ENCODE measurements around the gene KIRREL3. TPM values are rescaled to one million over a fixed set of nuclear protein-coding genes. Genes with fewer than 3 reads are reported as not detected.
"Not testable (repeated sequence)": the region's sequence is repeated elsewhere in the genome, so short reads cannot be mapped to it uniquely, and the experiment has no call there.

The KIRREL3 gene
- total and polyA plus RNA-seq, 5 donors from 2014 or later = not detected

GRCh38 chr11:126380909-126381308, 619.7 kb downstream of the KIRREL3 start:
- Mint-ChIP-seq H3K9me3 (no peaks in the 10 kb centered on the region), H3K4me1 (no peaks in the 10 kb centered on the region), H3K36me3 (no peaks in the 10 kb centered on the region), H3K4me3 (no peak overlapping the region), H3K27ac (no peak overlapping the region), H3K27me3 (no peaks in the 10 kb centered on the region)
- H3K4me3 ChIP-seq (ENCODE audit: low read depth, low read length) = no peak overlapping the region
- H3K9me3 ChIP-seq (ENCODE audit: control insufficient read depth in 2 of 2, low read length in 2 of 2) = no peaks in the 10 kb centered on the region
- no peaks in the 10 kb centered on the region for H3K27me3 ChIP-seq (ENCODE audit: control insufficient read depth, insufficient read depth, low read length)
- DNase-seq (no peak), ATAC-seq (ENCODE audit: low read depth in 2 of 2) (no peak)
- H3K27ac ChIP-seq (ENCODE audit: insufficient read depth, low read length, poor library complexity, severe bottlenecking) = no peak overlapping the region
- no peaks in the 10 kb centered on the region for H3K4me1 ChIP-seq (ENCODE audit: control insufficient read depth, insufficient read depth, low read length, poor library complexity, severe bottlenecking)
- H3K36me3 ChIP-seq (ENCODE audit: control insufficient read depth, insufficient read depth, low read length) = no peaks in the 10 kb centered on the region

- no peak for DNase-seq
Observed at GRCh38 chr11:126378763-126379162, 621.8 kb downstream of the KIRREL3 start.

GRCh38 chr11:126375726-126376125, 624.8 kb downstream of the KIRREL3 start:
- no peaks in the 10 kb centered on the region for H3K9me3 Mint-ChIP-seq

More at GRCh38 chr11:126378763-126379162, 621.8 kb downstream of the KIRREL3 start:
- Mint-ChIP-seq H3K27me3 (no peaks in the 10 kb centered on the region), H3K9me3 (no peaks in the 10 kb centered on the region), H3K36me3 (no peaks in the 10 kb centered on the region), H3K27ac (no peak overlapping the region), H3K4me1 (no peaks in the 10 kb centered on the region), H3K4me3 (no peak overlapping the region)
- Histone ChIP-seq H3K27ac (ENCODE audit: insufficient read depth, low read length, poor library complexity, severe bottlenecking) (no peak overlapping the region), H3K4me1 (ENCODE audit: control insufficient read depth, insufficient read depth, low read length, poor library complexity, severe bottlenecking) (no peaks in the 10 kb centered on the region), H3K9me3 (ENCODE audit: control insufficient read depth in 2 of 2, low read length in 2 of 2) (no peaks in the 10 kb centered on the region), H3K4me3 (ENCODE audit: low read depth, low read length) (no peak overlapping the region), H3K36me3 (ENCODE audit: control insufficient read depth, insufficient read depth, low read length) (no peaks in the 10 kb centered on the region), H3K27me3 (ENCODE audit: control insufficient read depth, insufficient read depth, low read length) (no peaks in the 10 kb centered on the region)
- no peak for ATAC-seq (ENCODE audit: low read depth in 2 of 2)

DNA sequence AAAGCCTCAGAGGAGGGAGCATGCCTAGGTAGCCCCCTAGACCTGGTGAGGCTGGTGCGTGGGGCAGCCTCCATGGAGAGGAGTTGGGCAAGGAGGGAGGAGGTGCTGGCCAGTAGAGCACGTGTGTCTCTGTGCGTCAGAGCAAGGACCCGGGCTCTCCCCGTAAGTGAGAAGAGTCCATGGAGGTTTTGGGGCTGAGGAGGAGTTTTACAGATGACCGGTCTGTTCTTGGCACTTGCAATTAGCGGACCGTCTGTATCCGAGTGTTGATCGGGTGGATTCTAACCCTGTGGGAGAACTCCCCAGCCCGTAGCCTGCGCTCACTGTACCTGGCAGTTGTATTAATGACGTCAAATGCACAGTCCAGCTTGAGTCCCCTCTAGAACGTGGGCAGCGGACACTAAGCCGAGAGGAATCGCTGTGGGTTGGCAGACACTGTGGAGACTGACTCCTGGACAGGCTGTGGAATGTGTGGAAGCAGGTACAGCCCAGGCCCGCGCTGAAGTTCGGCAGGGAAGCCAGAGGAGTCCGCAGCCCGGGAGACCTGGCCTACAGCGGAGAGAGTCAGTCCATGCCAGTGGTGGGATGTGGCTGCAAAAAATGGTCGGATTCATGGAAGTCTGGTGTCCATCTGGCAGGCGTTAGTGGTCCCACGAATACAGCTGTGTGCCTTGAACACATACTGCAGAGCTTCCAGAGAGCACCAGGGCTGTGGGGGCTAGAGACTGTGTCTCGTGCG, 625.8 kb downstream of the KIRREL3 start:
- H3K4me1 Mint-ChIP-seq; H3K9me3 Mint-ChIP-seq; DNase-seq; H3K27ac ChIP-seq (ENCODE audit: insufficient read depth, low read length, poor library complexity, severe bottlenecking); H3K4me3 ChIP-seq (ENCODE audit: low read depth, low read length); H3K27me3 Mint-ChIP-seq; H3K9me3 ChIP-seq (ENCODE audit: control insufficient read depth in 2 of 2, low read length in 2 of 2); H3K4me3 Mint-ChIP-seq; H3K36me3 ChIP-seq (ENCODE audit: control insufficient read depth, insufficient read depth, low read length); H3K27me3 ChIP-seq (ENCODE audit: control insufficient read depth, insufficient read depth, low read length); ATAC-seq (ENCODE audit: low read depth in 2 of 2); H3K36me3 Mint-ChIP-seq; H3K4me1 ChIP-seq (ENCODE audit: control insufficient read depth, insufficient read depth, low read length, poor library complexity, severe bottlenecking): not testable (repeated sequence)
- peak overlapping the region in 1 of 3 donors; percentile 67 for H3K27ac Mint-ChIP-seq

More at GRCh38 chr11:126375726-126376125, 624.8 kb downstream of the KIRREL3 start:
- no peaks in the 10 kb centered on the region for H3K9me3 ChIP-seq (ENCODE audit: control insufficient read depth in 2 of 2, low read length in 2 of 2)
- Mint-ChIP-seq H3K27ac (no peak overlapping the region), H3K4me3 (no peak overlapping the region), H3K4me1 (peaks cover 0 to 2% (median 0%) of the 10 kb centered on the region in 4 donors), H3K27me3 (no peaks in the 10 kb centered on the region), H3K36me3 (peaks cover 4% of the 10 kb centered on the region)
- H3K36me3 ChIP-seq (ENCODE audit: control insufficient read depth, insufficient read depth, low read length) = no peaks in the 10 kb centered on the region
- DNase-seq (no peak), ATAC-seq (ENCODE audit: low read depth in 2 of 2) (no peak)
- H3K4me1 ChIP-seq (ENCODE audit: control insufficient read depth, insufficient read depth, low read length, poor library complexity, severe bottlenecking) = no peaks in the 10 kb centered on the region
- no peaks in the 10 kb centered on the region for H3K27me3 ChIP-seq (ENCODE audit: control insufficient read depth, insufficient read depth, low read length)
- H3K27ac ChIP-seq (ENCODE audit: insufficient read depth, low read length, poor library complexity, severe bottlenecking) = no peak overlapping the region
- H3K4me3 ChIP-seq (ENCODE audit: low read depth, low read length) = no peak overlapping the region

DNA sequence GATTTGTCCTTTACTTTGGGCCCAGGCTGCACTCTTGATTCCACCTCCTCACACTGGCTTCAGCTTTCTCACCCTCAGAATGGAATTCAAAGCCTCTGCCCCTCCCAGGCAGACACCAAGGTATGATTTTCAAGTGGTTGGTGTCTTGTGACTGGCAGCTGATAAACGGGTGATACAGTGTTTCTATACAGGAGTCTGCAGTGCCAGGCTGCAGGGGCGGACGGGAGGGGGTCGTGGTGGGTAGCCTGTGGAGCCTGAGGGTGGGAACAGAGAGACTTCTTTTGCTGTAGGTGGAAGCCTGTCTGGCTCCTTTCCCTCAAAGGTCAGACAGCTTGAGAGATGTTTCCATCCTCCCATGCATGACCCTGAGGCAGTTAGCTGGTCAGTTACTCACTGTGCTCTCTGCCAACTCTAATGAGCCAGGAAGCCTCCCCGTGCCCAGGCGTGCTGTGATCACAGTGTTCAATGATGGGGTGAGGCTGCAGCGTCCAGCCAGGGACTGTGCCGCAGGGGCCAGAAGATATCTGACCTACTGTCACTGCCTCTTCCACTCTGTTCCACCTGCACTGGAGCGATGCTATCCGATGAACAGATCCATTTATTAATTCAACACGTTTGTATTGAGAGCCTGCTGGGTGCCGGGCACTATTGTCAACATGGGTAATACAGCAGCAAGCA, 627.0 kb downstream of the KIRREL3 start:
- H3K27me3 Mint-ChIP-seq, H3K27ac Mint-ChIP-seq, H3K36me3 Mint-ChIP-seq: not testable (repeated sequence)

More for the DNA sequence above, 627.0 kb downstream of the KIRREL3 start:
- H3K27ac ChIP-seq (ENCODE audit: insufficient read depth, low read length, poor library complexity, severe bottlenecking); ATAC-seq (ENCODE audit: low read depth in 2 of 2); H3K4me1 Mint-ChIP-seq; H3K4me1 ChIP-seq (ENCODE audit: control insufficient read depth, insufficient read depth, low read length, poor library complexity, severe bottlenecking); H3K9me3 Mint-ChIP-seq; DNase-seq; H3K9me3 ChIP-seq (ENCODE audit: control insufficient read depth in 2 of 2, low read length in 2 of 2); H3K36me3 ChIP-seq (ENCODE audit: control insufficient read depth, insufficient read depth, low read length); H3K4me3 ChIP-seq (ENCODE audit: low read depth, low read length); H3K4me3 Mint-ChIP-seq; H3K27me3 ChIP-seq (ENCODE audit: control insufficient read depth, insufficient read depth, low read length): not testable (repeated sequence)
